Panc1 (cell line): Measurements from ENCODE around the gene ANKMY1. TPM values are rescaled to one million over a fixed set of nuclear protein-coding genes. Genes with fewer than 3 reads are reported as not detected.

Experiments
- ATAC-seq: fragments of 200-7000 bp; cut with Tn5 transposase; 2 replicates; pipeline ENCODE4 v1.9.1; 2020; ENCODE audit warnings: mild to moderate bottlenecking, moderate library complexity
- BruUV-seq: library from RNA; stranded (reverse); fragments of 400-500 nt; replicated peaks from 2 replicates; lab custom pipeline; 2021; lab: Mats Ljungman, UMichigan
- CTCF ChIA-PET: fragments of 300-600 bp; sonication (Branson Sonifier 250); formaldehyde crosslinking; loops from one replicate; lab custom pipeline; 2022; ENCODE audit warnings: antibody characterized with exemption; lab: Charles Lee
- POLR2A ChIA-PET: fragments of 300-600 bp; sonication (Branson Sonifier 250); formaldehyde crosslinking; loops from one replicate; lab custom pipeline; 2022; ENCODE audit warnings: antibody characterized with exemption; lab: Charles Lee
- DNase-seq: peaks from one replicate; pipeline ENCODE4 v3.0.0-alpha.2; 2010; ENCODE audit warnings: low read depth, low spot score
- H3K27ac ChIP-seq: 2 replicates; pipeline ENCODE4 v1.5.1; 2011; ENCODE audit warnings: mild to moderate bottlenecking, low read length, inconsistent platforms
- H3K27me3 ChIP-seq: fragments of 200-500 bp; sonication (Bioruptor generic); 2 replicates; pipeline ENCODE4 v1.6.0; 2014; ENCODE audit warnings: low read length, inconsistent platforms; ENCODE audit not compliant: control insufficient read depth, insufficient read depth
- H3K36me3 ChIP-seq: fragments of 200-500 bp; sonication (Bioruptor generic); 2 replicates; pipeline ENCODE4 v1.5.1; 2014; ENCODE audit warnings: inconsistent platforms, mild to moderate bottlenecking, low read length, moderate library complexity; ENCODE audit not compliant: control insufficient read depth, insufficient read depth
- H3K4me1 ChIP-seq: 2 replicates; pipeline ENCODE4 v1.5.1; 2011; ENCODE audit warnings: inconsistent platforms, mild to moderate bottlenecking, low read length, moderate library complexity; ENCODE audit not compliant: control insufficient read depth, insufficient read depth
- H3K4me3 ChIP-seq, 2 experiments: 2 replicates each; pipeline ENCODE4 v1.5.1; 2011 to 2012; ENCODE audit warnings: low read depth in 2 of 2, low read length in 2 of 2, mild to moderate bottlenecking in 2 of 2, inconsistent platforms in 1 of 2, moderate library complexity in 1 of 2
- H3K9me3 ChIP-seq: fragments of 200-500 bp; sonication (Bioruptor generic); 2 replicates; pipeline ENCODE4 v1.5.1; 2014; ENCODE audit warnings: low read depth, mild to moderate bottlenecking, inconsistent platforms, low read length, moderate library complexity; ENCODE audit not compliant: control insufficient read depth, insufficient read depth
- POLR2AphosphoS5 ChIP-seq: IDR thresholded peaks from 2 replicates; pipeline ENCODE4 v1.6.1; 2012; ENCODE audit warnings: mild to moderate bottlenecking, low read depth, low read length, moderate library complexity
- SIN3A ChIP-seq: IDR thresholded peaks from 2 replicates; pipeline ENCODE4 v1.6.1; 2012; ENCODE audit warnings: low read depth, mild to moderate bottlenecking, low read length, moderate library complexity, borderline replicate concordance; ENCODE audit not compliant: insufficient read depth
- TCF7L2 ChIP-seq: IDR thresholded peaks from 2 replicates; pipeline ENCODE4 v1.6.1; 2011; ENCODE audit warnings: mild to moderate bottlenecking, low read depth, low read length, inconsistent platforms
- in situ Hi-C: cut with HindIII; loops from 2 replicates; pipeline ENCODE4 v1.10.0; 2016; ENCODE audit warnings: low sequenced_read_pairs, low pct_unique_long_range_greater_than_20kb
- intact Hi-C: fragments of 100-400 bp; cut with micrococcal nuclease; formaldehyde crosslinking; loops from one replicate; pipeline ENCODE4 v1.10.0; 2022; ENCODE audit not compliant: unreplicated experiment
- total RNA-seq: library from RNA; stranded (reverse); gene quantifications from one replicate; pipeline ENCODE4 v1.2.1, GENCODE V29; 2021; ENCODE audit not compliant: unreplicated experiment
- TF ChIP-seq, protein P1 (sequence below): fragments of 450-650 bp; IDR thresholded peaks from 2 replicates; pipeline ENCODE4 v1.5.1; 2017; ENCODE audit warnings: mild to moderate bottlenecking
- TF ChIP-seq, protein P2 (sequence below), 2 experiments: IDR thresholded peaks; 2 replicates each; pipeline ENCODE4 v1.6.1; 2011 to 2012; ENCODE audit warnings: low read depth in 2 of 2, control low read depth in 1 of 2, low read length in 1 of 2, mild to moderate bottlenecking in 1 of 2, moderate library complexity in 1 of 2; ENCODE audit not compliant: insufficient read depth in 1 of 2

Gene ANKMY1
- total RNA-seq, 1 experiment from 2014 or later, result 19.5 TPM

DNA sequence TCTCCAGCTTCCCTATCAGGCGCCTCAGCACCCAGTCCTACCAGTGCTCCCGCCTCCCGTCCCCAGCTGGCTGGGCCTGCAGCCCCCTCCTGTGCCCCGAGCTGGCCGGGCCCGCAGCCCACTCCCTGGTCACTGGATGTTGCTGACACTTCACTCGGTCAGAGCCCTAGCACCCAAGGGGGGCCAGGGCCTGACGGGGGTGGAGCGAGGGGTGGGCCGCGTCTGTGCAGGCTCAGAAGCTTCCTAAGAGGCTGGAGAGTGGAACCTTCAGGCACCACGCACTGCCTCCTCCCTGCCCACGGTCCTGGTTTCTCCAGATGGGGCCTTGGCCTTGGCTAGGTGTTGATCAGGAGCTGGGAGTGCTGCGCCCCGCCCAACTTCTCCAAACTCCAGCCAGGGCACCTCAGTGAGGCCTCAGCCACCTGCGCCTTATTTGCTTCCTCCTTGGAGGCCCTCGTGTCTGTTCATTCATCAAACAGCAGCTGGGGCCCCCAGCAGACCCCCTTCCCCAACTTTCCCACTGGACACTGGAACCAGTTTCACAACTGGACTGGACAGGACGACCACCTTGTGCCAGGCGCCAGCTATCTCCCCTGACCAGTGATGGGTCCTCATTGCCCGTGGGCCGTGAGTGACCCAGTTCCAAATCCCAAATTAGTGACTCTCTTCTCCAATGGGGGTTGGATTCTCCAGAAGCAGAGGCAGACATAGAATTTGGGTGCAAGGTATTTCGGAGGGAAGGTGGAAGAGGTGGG is 45.5 kb upstream of the ANKMY1 start:
- intact Hi-C loops (no loop called here), in situ Hi-C loops (no loop called here)
- Histone ChIP-seq H3K36me3 (no peaks in the 10 kb centered on the region), H3K9me3 (no peaks in the 10 kb centered on the region), H3K4me1 (0 out of 2 replicates have a peak, but pooled peaks cover 4% of the 10 kb centered on the region), H3K27ac (no peak overlapping the region), H3K27me3 (no peaks in the 10 kb centered on the region), H3K4me3 (no peak overlapping the region)
- POLR2A ChIA-PET, result no interaction called here
- no TSS peak for BruUV-seq
- ATAC-seq (no peak), DNase-seq (no peak)
- CTCF ChIA-PET, result no interaction called here
- TF ChIP-seq POLR2AphosphoS5 (no peak), SIN3A (no peak), TCF7L2 (no peak)
- TF ChIP-seq, protein P1, sequence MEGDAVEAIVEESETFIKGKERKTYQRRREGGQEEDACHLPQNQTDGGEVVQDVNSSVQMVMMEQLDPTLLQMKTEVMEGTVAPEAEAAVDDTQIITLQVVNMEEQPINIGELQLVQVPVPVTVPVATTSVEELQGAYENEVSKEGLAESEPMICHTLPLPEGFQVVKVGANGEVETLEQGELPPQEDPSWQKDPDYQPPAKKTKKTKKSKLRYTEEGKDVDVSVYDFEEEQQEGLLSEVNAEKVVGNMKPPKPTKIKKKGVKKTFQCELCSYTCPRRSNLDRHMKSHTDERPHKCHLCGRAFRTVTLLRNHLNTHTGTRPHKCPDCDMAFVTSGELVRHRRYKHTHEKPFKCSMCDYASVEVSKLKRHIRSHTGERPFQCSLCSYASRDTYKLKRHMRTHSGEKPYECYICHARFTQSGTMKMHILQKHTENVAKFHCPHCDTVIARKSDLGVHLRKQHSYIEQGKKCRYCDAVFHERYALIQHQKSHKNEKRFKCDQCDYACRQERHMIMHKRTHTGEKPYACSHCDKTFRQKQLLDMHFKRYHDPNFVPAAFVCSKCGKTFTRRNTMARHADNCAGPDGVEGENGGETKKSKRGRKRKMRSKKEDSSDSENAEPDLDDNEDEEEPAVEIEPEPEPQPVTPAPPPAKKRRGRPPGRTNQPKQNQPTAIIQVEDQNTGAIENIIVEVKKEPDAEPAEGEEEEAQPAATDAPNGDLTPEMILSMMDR, result no peak
- TF ChIP-seq, protein P2, sequence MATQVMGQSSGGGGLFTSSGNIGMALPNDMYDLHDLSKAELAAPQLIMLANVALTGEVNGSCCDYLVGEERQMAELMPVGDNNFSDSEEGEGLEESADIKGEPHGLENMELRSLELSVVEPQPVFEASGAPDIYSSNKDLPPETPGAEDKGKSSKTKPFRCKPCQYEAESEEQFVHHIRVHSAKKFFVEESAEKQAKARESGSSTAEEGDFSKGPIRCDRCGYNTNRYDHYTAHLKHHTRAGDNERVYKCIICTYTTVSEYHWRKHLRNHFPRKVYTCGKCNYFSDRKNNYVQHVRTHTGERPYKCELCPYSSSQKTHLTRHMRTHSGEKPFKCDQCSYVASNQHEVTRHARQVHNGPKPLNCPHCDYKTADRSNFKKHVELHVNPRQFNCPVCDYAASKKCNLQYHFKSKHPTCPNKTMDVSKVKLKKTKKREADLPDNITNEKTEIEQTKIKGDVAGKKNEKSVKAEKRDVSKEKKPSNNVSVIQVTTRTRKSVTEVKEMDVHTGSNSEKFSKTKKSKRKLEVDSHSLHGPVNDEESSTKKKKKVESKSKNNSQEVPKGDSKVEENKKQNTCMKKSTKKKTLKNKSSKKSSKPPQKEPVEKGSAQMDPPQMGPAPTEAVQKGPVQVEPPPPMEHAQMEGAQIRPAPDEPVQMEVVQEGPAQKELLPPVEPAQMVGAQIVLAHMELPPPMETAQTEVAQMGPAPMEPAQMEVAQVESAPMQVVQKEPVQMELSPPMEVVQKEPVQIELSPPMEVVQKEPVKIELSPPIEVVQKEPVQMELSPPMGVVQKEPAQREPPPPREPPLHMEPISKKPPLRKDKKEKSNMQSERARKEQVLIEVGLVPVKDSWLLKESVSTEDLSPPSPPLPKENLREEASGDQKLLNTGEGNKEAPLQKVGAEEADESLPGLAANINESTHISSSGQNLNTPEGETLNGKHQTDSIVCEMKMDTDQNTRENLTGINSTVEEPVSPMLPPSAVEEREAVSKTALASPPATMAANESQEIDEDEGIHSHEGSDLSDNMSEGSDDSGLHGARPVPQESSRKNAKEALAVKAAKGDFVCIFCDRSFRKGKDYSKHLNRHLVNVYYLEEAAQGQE (IDR thresholded peaks at IDR 0.05; ENCODE audit: insufficient read depth in 1 of 2, low read depth in 2 of 2, low read length in 1 of 2), result no peak

DNA sequence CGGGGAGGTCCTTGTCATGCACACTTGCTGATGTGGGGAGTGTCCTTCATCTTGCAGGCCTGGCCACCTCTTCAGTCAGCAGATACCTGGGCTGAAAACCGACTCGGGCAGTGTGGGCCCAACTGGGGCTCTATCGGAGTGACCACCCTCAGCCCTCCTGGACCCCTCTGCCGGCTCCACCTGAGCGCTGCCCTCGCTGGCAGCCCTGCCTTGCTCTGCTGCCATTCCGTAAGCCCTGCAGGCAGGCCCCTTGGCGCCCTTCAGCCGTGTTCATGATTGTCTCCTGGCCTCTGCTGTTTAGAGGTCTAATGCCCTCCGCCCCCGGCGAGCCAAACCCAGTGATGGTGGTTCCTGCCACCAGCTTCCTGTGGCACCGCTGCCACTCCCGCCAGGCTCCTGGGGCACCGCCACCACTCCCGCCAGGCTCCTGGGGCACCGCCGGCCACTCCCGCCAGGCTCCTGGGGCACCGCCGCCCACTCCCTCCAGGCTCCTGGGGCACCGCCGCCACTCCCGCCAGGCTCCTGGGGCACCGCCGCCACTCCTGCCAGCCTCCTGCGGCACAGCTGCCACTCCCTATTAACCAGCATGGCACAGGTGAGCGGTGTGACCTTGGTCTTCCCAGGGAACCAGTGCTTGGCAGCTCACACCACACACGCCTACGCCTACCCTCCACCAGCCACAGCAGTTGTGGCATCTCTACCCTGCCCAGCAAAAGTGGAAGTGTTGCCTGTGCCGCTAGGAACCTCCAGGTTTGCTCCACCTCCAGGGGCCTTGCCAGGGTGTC is 44.7 kb upstream of the ANKMY1 start:
- intact Hi-C loops, result no loop called here
- BruUV-seq, result no TSS peak
- DNase-seq, result no peak

More for the DNA sequence above, 44.7 kb upstream of the ANKMY1 start:
- ChIA-PET CTCF (no interaction called here), POLR2A (interaction anchor here (0.6 kb wide), 1 partner anchor 500 kb away, joined by 3 read pairs; the partner anchor contains the start of gene MTERF4)
- Histone ChIP-seq H3K9me3 (no peaks in the 10 kb centered on the region), H3K4me3 (no peak overlapping the region), H3K27ac (no peak overlapping the region), H3K27me3 (no peaks in the 10 kb centered on the region), H3K36me3 (no peaks in the 10 kb centered on the region), H3K4me1 (0 out of 2 replicates have a peak, but pooled peaks cover 4% of the 10 kb centered on the region)
- ATAC-seq, result no peak
- TF ChIP-seq, protein P2 (IDR thresholded peaks at IDR 0.05; ENCODE audit: insufficient read depth in 1 of 2, low read depth in 2 of 2, low read length in 1 of 2), result no peak
- TF ChIP-seq, protein P1, result no peak
- TF ChIP-seq SIN3A, result no peak
- no peak for TF ChIP-seq TCF7L2
- TF ChIP-seq POLR2AphosphoS5, result no peak
- in situ Hi-C loops, result no loop called here
